Measurements from ENCODE around the gene DOHH. TPM values are rescaled to one million over a fixed set of nuclear protein-coding genes. Genes with fewer than 3 reads are reported as not detected.

DOHH gene
- total and polyA plus RNA-seq, 2 donors (not counting 3 experiments of a cell fraction or from before 2014, with no cell fraction given), result 8.7 to 15.2 TPM

DNA sequence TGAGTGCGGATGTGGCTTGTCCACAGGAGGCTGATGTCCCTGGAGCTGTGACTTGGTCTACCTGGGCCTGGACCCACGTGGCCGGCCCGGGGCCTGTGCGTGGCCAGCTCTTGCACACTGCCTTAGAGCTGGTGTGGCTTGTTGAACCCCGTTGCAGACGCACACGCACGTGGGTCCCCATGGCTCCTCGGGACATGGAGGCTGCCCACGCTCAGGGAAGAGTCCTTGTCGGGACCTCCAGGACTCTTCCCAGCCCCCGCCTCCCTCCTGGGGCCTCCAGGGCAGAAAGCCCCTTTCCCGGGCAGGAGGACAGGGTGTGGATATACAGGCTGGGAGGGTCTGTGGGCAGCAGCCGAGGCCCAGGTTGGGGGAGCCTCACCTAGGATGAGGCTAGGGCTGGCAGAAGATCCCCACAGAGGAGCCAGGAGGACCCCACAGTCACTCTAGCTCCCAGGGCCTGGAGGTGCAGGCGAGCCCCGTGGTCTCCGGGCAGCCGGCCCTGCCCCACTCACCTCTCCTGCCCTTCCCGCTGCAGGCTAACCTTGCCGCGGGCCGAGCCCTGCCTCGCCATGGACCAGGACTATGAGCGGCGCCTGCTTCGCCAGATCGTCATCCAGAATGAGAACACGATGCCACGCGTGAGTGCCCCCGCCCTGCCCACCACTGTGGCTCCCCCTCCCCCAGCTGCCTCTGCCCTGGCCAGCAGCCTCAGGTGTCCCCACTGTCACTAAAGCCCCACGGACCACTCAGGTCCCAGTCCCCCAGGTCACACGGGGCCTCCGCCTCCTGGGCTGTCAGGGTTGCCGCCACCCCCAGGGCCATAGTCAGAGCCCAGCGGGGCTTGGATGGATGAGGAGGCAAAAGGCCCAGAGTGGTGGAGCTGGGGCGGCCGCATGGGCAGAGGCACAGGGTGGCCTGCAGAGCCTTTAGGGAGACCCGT lies 22.2 kb upstream of the DOHH start:
- Histone ChIP-seq H3K9ac (replicated peaks; ENCODE audit: extremely low read depth, insufficient read depth, low read length) (no peak overlapping the region), H3K79me2 (ENCODE audit: control insufficient read depth, insufficient read depth, low read length) (peaks cover 42% of the 10 kb centered on the region), H4K20me1 (replicated peaks; ENCODE audit: control insufficient read depth, extremely low read depth, insufficient read depth, low read length) (no peaks in the 10 kb centered on the region), H3K4me1 (ENCODE audit: control insufficient read depth, extremely low read depth, insufficient read depth, low read length) (no peaks in the 10 kb centered on the region), H3K27me3 (ENCODE audit: control insufficient read depth in 2 of 2, insufficient read depth in 2 of 2, low read length in 2 of 2) (no peaks in the 10 kb centered on the region), H3K4me3 (replicated peaks in 1 of 3; ENCODE audit: insufficient read depth in 1 of 3, low read depth in 1 of 3, low read length in 3 of 3) (no peak overlapping the region), H2AFZ (ENCODE audit: low read depth, low read length) (no peak overlapping the region), H3K9me1 (replicated peaks; ENCODE audit: control insufficient read depth, extremely low read depth, insufficient read depth, low read length) (no peaks in the 10 kb centered on the region), H3K4me2 (ENCODE audit: insufficient read depth, low read length) (no peak overlapping the region), H3K27ac (ENCODE audit: insufficient read depth, low read depth, low read length) (no peak overlapping the region), H3K9me3 (replicated peaks; ENCODE audit: control insufficient read depth, insufficient read depth, low read length) (no peaks in the 10 kb centered on the region), H3K36me3 (ENCODE audit: control insufficient read depth in 2 of 2, extremely low read depth in 1 of 2, insufficient read depth in 2 of 2, low read length in 2 of 2) (peaks cover 0 to 51% of the 10 kb centered on the region in 2 experiments)
- POLR2A ChIA-PET, result no interaction called here
- no peak for FAIRE-seq
- intact Hi-C loops (cut with micrococcal nuclease), result no loop called here
- TF ChIP-seq POLR2A (IDR thresholded peaks at IDR 0.05; ENCODE audit: low read depth, low read length), result no peak
- TF ChIP-seq POLR2AphosphoS5 (IDR thresholded peaks at IDR 0.05; ENCODE audit: insufficient read depth, low read depth, low read length), result no peak
- TF ChIP-seq, protein P1, sequence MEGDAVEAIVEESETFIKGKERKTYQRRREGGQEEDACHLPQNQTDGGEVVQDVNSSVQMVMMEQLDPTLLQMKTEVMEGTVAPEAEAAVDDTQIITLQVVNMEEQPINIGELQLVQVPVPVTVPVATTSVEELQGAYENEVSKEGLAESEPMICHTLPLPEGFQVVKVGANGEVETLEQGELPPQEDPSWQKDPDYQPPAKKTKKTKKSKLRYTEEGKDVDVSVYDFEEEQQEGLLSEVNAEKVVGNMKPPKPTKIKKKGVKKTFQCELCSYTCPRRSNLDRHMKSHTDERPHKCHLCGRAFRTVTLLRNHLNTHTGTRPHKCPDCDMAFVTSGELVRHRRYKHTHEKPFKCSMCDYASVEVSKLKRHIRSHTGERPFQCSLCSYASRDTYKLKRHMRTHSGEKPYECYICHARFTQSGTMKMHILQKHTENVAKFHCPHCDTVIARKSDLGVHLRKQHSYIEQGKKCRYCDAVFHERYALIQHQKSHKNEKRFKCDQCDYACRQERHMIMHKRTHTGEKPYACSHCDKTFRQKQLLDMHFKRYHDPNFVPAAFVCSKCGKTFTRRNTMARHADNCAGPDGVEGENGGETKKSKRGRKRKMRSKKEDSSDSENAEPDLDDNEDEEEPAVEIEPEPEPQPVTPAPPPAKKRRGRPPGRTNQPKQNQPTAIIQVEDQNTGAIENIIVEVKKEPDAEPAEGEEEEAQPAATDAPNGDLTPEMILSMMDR (IDR thresholded peaks at IDR 0.05; ENCODE audit: extremely low read depth in 1 of 2, insufficient read depth in 1 of 2, low read depth in 1 of 2, low read length in 2 of 2), result no peak
- no peak for TF ChIP-seq JUN (IDR thresholded peaks at IDR 0.05; ENCODE audit: borderline replicate concordance, insufficient read depth, insufficient read length, low read depth)
- no peak for TF ChIP-seq EZH2 (IDR thresholded peaks at IDR 0.05; ENCODE audit: borderline replicate concordance, low read depth, low read length, severe bottlenecking)
- TF ChIP-seq FOS (IDR thresholded peaks at IDR 0.05; ENCODE audit: borderline replicate concordance, insufficient read depth, low read length), result no peak
- no peak for TF ChIP-seq MAX (IDR thresholded peaks at IDR 0.05; ENCODE audit: insufficient read depth, insufficient read length)
- TF ChIP-seq MYC (IDR thresholded peaks at IDR 0.05; ENCODE audit: low read depth, low read length), result no peak
- no peak for TF ChIP-seq GATA2 (IDR thresholded peaks at IDR 0.05; ENCODE audit: insufficient read depth, insufficient read length, low read depth, low read length)
- dilution Hi-C loops (cut with MboI; ENCODE audit: extremely low pct_ligation_motif_present, low sequenced_read_pairs), result no loop called here
- CTCF ChIA-PET, result no interaction called here
- no peak for DNase-seq (ENCODE audit: low read depth, low spot score)
- BruUV-seq (replicated peaks), result no TSS peak

All from endothelial cell of umbilical vein (primary cell).